Esophagus mucosa (tissue), 1 donor: ENCODE data around the gene AAR2. TPM values are rescaled to one million over a fixed set of nuclear protein-coding genes. Genes with fewer than 3 reads are reported as not detected.

Experiments
- ATAC-seq: fragments of 200-7000 bp; cut with Tn5 transposase; one replicate; pipeline ENCODE4 v1.9.1; 2020
- total RNA-seq: library from RNA; stranded (reverse); gene quantifications from one replicate; pipeline ENCODE4 v1.2.4, GENCODE V29; 2023
- donor health status: DM: yes; HTN: yes; CAD: no.

Gene AAR2
- total RNA-seq, 1 donor from 2014 or later, result 13.3 TPM

DNA sequence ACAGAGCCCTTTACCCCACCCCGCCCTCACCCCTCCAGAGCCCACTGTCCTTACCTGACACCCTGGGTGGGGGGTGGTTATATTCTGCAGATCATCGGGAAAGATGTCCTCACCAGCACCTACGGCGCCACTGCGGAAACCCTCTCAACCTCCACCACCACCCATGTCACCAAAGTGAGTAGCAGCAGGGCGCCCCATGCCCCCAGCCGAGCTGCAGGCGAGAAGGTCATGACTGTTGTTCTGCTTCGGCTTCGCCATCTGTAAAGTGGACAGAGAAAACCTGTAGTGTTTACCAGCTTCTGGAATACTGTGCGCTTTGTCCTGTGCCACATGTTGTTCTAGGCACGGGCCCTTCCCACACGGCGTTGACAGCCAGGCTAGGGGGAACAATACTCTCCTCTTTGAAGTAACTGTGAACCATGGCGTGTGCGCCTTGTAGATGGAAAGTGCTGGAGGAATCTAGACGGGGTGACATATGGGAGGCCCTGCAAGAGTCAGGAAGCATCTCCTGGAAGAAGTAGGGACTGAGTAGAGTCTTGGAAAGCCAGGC lies 16.5 kb upstream of the AAR2 start:
- ATAC-seq, result no peak

DNA sequence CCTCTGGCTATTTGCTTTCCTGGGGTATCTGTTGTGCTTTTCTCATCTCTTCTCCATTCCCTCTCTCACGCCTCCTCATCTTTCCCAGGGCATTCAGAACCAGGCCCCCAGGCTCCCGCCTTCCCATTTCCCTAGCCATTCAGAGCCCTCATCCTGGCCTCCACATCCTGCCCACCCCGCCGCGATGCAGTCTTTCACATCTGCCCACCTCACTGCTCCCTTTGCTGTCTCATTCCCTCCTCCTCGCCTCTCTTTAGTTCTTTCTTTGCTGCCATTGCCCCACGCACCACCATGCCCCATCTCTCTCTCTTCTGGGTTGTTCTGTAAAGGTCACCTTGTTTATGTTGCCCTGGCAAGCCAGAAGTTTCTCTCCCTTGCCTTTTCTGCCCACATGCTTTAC lies 10.6 kb upstream of the AAR2 start:
- no peak for ATAC-seq

GRCh38 chr20:36228770-36229169 lies 7.5 kb upstream of the AAR2 start:
- ATAC-seq, result no peak

GRCh38 chr20:36230019-36230418 lies 6.3 kb upstream of the AAR2 start:
- ATAC-seq, result no peak

DNA sequence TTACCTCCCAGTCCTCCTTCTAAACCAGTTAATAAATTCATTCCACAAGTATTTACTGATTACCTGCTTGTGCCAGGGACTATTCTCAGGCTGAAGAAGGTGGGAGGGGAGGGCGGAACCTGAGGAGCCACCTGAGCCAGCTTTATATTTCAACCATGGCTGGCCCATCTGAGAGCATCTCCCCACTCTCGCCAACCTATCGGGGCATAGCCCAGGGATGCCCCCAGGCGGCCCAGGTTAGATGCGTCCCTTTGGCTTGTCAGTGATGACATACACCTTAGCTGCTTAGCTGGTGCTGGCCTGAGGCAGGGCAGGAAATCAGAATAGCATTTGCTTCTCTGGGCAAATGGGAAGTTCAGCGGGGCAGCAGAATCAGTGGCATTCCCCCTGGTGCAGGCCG lies 4.9 kb upstream of the AAR2 start:
- ATAC-seq, result no peak

- peak; percentile 10 for ATAC-seq
Observed at GRCh38 chr20:36234771-36235320, 1.4 kb upstream of the AAR2 start.

DNA sequence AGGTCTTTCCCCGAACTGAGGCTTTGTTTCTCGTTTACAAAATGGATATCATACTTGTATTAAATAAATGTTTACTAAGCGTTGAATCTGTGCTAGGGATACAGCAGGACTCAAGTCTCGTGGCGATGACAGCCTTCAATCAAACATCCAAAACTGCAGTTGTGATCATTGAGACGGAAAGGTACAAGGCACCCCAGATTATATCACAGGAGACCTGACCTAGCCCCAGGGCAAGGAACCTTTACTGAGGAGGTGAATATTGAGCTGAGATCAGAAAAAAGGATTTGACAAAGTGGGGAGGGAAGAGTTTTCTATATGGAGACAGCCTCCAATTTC lies 476 bp downstream of the AAR2 start:
- ATAC-seq, result no peak

DNA sequence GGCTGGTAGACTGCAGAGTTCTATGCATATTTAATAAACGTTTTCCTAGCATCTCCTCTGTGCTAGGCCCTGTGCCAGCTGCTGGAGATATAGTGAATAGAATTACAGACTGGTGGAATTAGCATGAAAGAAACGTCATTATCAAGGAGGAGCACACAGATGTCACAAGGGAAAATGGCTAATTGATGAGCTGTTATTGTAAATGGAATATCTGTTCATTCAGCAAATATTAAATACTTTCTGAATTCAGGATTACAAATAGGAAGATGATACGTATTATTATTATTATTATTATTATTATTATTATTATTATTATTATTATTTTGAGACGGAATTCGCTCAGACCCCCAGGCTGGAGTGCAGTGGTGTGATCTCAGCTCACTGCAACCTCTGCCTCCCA lies 1.2 kb downstream of the AAR2 start:
- no peak for ATAC-seq

- ATAC-seq, result no peak
Observed at GRCh38 chr20:36238153-36238552, 1.9 kb downstream of the AAR2 start.

GRCh38 chr20:36238760-36239159 lies 2.5 kb downstream of the AAR2 start:
- ATAC-seq, result no peak

DNA sequence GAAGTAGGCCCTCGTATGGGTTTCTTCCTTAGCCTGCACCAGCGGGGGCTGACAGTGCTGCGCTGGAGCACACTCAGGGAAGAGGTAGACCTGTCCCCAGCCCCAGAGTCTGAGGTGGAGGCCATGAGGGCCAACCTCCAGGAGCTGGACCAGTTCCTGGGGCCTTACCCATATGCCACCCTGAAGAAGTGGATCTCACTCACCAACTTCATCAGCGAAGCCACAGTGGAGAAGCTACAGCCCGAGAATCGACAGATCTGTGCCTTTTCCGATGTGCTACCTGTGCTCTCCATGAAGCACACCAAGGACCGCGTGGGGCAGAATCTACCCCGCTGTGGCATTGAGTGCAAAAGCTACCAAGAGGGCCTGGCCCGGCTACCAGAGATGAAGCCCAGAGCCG lies 3.8 kb downstream of the AAR2 start:
- ATAC-seq, result no peak

DNA sequence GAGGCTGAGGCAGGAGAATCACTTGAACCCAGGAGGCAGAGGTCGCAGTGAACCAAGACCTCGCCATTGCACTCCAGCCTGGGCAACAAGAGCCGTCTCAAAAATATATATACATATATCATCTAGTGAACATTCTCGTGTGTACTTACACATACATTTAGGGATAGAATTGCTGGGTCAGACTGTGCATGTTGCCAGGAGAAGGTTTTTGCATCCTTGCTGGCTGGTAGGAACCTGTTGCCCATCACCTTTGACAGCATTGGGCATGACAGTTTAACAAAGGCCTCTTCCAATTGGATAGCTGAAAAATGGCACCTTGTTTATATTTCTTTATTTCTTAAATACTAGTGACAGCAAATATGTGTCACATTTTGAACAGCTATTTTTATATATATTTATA lies 5.4 kb downstream of the AAR2 start:
- ATAC-seq, result no peak

- ATAC-seq, result no peak
Observed at GRCh38 chr20:36243726-36244125, 7.4 kb downstream of the AAR2 start.

DNA sequence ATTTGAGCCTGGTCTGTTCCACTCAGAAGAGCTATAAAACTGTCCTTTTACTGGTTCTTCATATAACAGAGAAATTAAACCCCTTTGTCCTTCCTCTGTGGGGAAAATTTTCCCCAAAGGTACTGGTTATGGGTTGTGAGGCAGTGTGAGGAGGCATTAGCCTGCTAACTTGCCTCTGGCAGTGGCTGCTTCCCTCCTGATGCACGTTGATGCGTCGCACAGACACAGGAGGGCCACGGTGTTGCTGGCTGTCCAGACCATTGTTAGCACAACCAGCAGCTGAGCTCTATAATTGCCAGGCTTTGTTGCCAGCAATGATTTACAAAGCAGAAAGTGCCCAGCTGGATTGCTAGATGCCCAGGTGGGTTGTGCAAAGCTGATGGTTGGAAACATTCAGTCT lies 10.1 kb downstream of the AAR2 start:
- ATAC-seq, result no peak

- no peak for ATAC-seq
Observed at GRCh38 chr20:36248836-36249235, 12.6 kb downstream of the AAR2 start.

GRCh38 chr20:36249450-36249849 lies 13.2 kb downstream of the AAR2 start:
- ATAC-seq, result no peak

GRCh38 chr20:36251426-36251825 lies 15.1 kb downstream of the AAR2 start:
- peak; percentile 73 for ATAC-seq

GRCh38 chr20:36252511-36252910 lies 16.2 kb downstream of the AAR2 start:
- peak; percentile 31 for ATAC-seq

- ATAC-seq, result no peak
Observed at GRCh38 chr20:36253036-36253435, 16.8 kb downstream of the AAR2 start.

DNA sequence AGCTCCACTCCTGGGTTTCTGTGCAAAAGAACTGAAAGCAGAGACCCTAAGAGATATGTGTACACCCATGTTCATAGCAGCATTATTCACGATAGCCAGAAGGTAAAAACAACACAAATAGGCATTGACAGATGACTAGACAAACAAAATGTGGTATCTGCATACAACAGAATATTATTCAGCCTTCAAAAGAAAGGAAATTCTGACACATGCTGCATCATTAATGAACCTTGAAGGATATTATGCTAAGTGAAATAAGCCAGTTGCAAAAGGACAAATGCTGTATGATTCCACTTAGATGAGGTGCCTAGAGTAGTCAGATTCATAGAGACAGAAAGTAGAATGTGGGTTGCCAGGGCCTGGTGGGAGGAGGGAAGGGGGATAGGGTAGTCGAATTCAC lies 17.8 kb downstream of the AAR2 start:
- ATAC-seq, result no peak

DNA sequence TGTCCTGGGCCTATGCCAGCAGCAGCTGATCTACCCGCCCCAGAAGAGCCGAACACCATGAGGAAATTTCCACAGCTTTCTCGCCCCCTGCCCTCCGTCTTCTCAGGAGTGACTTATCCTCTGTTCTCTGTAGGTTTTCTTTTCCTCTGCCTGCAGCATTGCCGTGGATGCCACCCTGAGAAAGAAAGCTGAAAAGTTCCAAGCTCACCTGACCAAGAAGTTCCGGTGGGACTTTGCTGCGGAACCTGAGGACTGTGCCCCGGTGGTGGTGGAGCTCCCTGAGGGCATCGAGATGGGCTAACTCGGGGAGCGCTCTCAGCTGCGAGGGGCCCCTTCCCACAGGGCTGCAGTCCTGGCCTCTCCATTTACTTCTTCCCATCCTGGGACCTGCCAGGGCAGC lies 19.2 kb downstream of the AAR2 start:
- ATAC-seq, result no peak

DNA sequence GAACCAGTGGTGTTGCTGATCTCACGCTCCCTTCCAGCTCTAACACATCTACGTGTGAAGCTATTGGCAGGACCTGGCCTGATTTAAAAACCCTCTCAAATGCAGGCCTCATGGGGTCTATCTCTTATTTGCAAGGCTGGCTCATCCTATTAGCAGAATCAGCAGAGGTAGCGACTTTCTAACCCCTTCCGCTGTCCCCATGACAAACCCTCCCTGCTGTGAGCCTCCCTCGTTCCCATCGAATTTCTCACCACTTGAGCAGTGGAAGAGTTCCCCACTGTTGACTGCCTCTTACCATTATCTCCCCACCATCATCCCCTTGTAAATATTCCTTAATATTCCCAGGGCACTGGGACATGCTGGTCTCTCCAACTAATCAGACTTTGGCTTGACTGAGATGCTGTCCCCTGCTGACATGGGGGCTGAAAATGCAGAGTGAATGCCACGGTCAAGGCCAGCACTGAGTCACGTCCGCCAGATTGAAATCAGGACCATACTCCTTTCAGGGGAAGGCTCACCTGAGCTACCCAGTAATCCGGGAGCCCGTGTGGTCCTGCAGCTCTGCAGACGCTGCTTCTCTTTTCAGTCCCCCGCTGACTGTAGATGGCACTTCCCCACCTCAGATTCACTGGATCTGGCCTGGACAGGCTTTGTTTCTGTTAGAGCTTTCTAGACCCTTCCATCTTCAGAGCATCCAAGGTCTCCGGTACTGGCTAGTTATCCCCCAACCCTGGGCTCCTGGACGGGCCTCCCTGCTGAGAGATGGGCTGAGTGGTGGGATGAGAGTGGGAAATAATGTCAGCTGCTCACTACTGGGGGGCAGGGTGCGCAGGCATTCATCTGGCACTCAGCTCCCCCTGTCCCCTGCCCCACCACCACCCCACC lies 23.1 kb downstream of the AAR2 start:
- no peak for ATAC-seq

- ATAC-seq, result no peak
Observed at GRCh38 chr20:36260316-36260715, 24.0 kb downstream of the AAR2 start.

GRCh38 chr20:36261389-36262105 lies 25.3 kb downstream of the AAR2 start:
- ATAC-seq, result no peak
